Kidney epithelial cell (primary cell): ENCODE data around the gene STUB1. TPM values are rescaled to one million over a fixed set of nuclear protein-coding genes. Genes with fewer than 3 reads are reported as not detected.

Experiments used
- DNase-seq: peaks from one replicate; pipeline ENCODE4 v3.0.0-alpha.2; 2010; ENCODE audit warnings: low read depth
- H3K27me3 ChIP-seq: 2 replicates; pipeline ENCODE4 v1.6.0; 2011; ENCODE audit warnings: low read length; ENCODE audit not compliant: control insufficient read depth, insufficient read depth
- H3K36me3 ChIP-seq: 2 replicates; pipeline ENCODE4 v1.5.1; 2011; ENCODE audit warnings: low read length; ENCODE audit not compliant: control insufficient read depth, insufficient read depth
- H3K4me3 ChIP-seq: 2 replicates; pipeline ENCODE4 v1.5.1; 2011; ENCODE audit warnings: low read depth, mild to moderate bottlenecking, control low read depth, low read length
- total RNA-seq: library from RNA; depleted of rRNA; stranded (reverse); fragments of >200 nt; gene quantifications from 2 replicates; pipeline ENCODE4 v1.2.3, GENCODE V29; 2015
- TF ChIP-seq, protein P1 (sequence below): IDR thresholded peaks from 2 replicates; pipeline ENCODE4 v1.5.1; 2011; ENCODE audit warnings: mild to moderate bottlenecking, moderate library complexity, low read length, control low read depth, inconsistent platforms; ENCODE audit not compliant: insufficient read depth, poor library complexity, severe bottlenecking

Gene STUB1
- total RNA-seq, 1 donor from 2014 or later = 133 TPM

DNA sequence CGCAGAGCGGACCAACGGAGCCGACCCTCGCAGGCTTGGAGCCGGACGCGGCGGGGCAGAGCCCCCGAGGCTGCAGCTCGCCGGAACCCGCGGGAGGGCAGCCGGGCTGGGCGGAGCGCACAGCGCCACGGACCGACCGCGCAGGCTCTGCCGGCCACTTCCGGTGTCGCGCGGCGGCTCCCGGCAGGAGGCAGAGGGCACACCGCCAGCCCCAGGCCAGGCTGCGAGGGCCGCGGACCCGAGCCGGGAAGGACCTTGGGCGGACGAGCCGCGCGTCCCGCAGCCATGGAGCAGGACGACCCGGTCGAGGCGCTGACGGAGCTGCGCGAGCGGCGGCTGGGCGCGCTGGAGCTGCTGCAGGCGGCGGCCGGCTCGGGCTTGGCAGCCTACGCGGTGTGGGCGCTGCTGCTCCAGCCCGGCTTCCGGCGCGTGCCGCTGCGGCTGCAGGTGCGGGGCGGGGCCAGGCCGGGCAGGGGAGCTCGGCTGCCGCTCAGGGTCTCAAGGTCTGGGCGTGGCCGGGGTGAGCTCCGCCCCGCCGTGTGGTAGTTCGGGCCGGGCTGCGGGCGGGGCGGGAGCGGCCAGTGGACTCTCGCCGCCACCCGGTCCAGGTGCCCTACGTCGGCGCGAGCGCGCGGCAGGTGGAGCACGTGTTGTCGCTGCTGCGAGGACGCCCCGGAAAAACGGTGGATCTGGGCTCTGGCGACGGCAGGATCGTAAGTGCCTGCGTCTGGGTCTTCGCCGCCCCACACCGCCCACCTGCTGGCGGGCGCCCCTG lies 41.0 kb downstream of the STUB1 start, which contains the start of gene ANTKMT:
TSS of gene ANTKMT (plus strand) at position 157 of the 775 bp plus-strand sequence. CDS start at position 286, 129 bp downstream.
- no peak for DNase-seq
- H3K27me3 ChIP-seq = no peaks in the 10 kb centered on the region
- H3K4me3 ChIP-seq = peak within 1 kb of the TSS; percentile 80
- no peaks in the 10 kb centered on the region for H3K36me3 ChIP-seq
- TF ChIP-seq, protein P1, sequence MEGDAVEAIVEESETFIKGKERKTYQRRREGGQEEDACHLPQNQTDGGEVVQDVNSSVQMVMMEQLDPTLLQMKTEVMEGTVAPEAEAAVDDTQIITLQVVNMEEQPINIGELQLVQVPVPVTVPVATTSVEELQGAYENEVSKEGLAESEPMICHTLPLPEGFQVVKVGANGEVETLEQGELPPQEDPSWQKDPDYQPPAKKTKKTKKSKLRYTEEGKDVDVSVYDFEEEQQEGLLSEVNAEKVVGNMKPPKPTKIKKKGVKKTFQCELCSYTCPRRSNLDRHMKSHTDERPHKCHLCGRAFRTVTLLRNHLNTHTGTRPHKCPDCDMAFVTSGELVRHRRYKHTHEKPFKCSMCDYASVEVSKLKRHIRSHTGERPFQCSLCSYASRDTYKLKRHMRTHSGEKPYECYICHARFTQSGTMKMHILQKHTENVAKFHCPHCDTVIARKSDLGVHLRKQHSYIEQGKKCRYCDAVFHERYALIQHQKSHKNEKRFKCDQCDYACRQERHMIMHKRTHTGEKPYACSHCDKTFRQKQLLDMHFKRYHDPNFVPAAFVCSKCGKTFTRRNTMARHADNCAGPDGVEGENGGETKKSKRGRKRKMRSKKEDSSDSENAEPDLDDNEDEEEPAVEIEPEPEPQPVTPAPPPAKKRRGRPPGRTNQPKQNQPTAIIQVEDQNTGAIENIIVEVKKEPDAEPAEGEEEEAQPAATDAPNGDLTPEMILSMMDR = no peak

DNA sequence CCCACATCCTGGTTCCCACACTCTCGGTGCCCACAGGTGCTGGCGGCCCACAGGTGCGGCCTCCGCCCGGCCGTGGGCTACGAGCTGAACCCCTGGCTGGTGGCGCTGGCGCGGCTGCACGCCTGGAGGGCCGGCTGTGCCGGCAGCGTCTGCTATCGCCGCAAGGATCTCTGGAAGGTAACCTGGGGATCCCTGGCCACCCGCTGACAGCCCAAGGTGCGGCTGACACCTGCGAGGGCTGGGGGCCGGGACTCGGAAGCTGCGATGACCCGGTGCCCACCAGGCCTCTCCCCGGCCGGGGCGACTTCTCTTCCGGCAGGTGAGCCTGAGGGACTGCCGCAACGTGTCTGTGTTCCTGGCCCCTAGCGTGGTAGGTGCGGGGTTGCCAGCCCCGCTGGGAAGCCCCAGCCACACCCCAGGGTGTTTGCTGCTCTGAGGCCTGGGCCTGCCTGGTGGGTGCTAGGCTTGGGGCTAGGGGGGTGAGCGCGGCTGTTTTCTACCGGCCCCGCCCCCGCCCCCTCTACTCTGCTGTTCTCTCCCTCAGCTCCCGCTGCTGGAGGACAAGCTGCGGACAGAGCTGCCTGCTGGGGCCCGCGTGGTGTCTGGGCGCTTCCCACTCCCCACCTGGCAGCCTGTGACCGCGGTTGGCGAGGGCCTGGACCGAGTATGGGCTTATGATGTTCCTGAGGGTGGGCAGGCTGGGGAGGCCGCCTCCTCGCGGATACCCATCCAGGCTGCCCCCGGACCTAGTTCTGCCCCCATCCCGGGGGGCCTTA lies 41.7 kb downstream of the STUB1 start:
- H3K4me3 ChIP-seq = peak overlapping the region; percentile 80

DNA sequence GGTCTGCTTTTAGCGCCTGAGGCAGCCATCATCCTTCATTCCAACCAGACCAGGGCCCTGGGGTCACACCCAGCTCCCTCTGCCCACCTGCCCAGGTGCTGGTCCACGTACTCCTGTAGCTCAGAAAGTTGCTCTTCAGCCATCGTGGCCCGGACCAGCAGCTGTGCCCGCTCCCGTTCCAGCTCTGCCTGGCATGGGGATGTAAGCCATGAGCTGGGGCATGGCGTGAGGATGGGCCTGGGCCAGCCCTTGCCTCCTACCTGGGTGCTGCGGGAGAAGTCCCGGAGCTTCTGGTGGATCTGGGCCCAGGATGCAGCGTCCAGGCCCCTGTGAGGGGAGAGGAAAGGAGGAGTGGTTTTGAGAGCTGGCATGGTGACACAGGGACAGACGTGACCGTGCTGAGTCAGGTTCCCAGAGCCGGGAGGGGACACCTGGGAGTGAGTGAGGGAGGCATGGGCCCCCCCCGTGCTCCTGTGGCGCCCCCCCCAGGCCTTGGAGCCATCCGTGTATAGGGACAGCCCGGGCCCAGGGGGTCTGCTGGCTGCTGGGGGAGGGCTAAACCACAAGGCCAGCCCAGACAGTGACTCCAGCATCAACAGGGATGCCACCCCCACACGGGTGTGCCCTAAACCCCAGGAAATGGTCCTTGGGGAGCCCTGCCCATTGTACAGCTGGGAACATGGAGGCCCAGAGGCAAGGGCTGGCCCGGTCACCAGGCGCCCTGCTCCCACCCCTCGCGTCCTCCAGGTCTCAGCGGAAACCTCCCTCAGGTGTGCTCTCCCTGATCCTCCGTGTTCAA lies 42.8 kb downstream of the STUB1 start:
- no peaks in the 10 kb centered on the region for H3K36me3 ChIP-seq
- DNase-seq = no peak
- H3K4me3 ChIP-seq = no peak overlapping the region
- TF ChIP-seq, protein P1 = no peak
- no peaks in the 10 kb centered on the region for H3K27me3 ChIP-seq

More for the DNA sequence above, 41.7 kb downstream of the STUB1 start:
- no peaks in the 10 kb centered on the region for H3K27me3 ChIP-seq
- TF ChIP-seq, protein P1 = no peak
- no peaks in the 10 kb centered on the region for H3K36me3 ChIP-seq
- DNase-seq = no peak

DNA sequence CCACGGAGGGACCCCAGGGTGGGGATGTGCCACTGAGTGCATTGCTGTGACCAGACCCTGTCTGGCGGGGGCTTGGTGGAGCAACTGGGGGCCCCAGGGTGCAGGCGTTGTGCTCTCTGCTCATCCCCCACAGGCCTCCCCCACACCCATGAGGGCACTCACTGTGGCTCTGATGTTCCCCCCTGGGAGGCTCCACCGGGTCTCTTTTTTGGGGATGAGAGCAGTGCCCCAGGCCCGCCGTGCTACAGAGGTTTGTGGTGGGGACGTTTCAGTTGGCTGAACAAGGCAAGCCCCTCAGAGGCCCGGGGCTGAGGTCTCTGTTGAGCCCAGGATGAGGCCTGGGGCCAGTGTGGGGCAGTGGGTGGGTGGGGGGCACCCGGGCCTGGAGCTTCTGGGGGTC lies 43.5 kb downstream of the STUB1 start:
- H3K4me3 ChIP-seq = no peak overlapping the region
- H3K36me3 ChIP-seq = no peaks in the 10 kb centered on the region
- TF ChIP-seq, protein P1 = no peak
- H3K27me3 ChIP-seq = no peaks in the 10 kb centered on the region
- DNase-seq = no peak

DNA sequence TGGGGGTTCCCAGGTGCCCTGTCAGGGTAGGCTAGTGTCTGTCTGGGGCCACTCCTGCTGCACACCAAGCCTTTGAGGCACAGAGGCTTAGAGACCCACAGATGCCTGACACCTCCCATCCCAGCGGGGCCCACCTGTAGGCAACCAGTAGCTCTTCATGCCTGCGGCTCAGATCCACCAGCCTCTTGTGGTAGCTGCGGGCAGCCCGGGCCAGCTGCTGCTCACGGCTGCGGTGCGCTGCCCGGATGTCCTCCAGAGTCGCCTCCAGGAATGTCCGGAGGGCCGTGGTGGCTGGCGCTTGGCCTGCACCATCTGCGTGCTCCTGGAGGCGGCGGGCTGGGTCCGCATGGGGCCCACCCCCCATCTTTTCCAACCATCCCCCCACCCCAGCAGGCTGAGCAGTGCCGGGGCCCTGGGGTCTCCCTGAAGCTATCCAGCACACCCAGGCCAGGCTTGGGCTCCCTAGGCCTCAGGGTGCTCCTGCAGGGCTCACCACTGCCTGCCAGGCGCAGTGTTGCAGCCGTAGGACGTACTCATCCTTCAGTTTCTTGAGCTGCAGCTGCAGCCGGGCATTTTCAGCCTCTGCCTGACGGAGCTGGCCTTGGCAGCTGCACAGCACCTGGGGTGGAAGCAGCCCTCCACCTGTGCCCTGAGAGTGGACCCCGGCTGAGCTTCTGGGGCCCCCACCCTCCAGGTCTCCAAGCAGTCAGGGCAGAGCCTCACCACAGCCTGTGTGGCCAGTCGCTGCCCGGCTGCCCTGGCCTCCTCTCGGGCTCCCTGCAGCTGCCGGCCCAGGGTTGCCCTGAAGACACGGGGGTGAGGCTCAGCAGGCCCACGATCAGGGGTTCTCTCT lies 44.2 kb downstream of the STUB1 start:
- Histone ChIP-seq H3K27me3 (no peaks in the 10 kb centered on the region), H3K4me3 (no peak overlapping the region), H3K36me3 (no peaks in the 10 kb centered on the region)
- DNase-seq = no peak
- TF ChIP-seq, protein P1 = no peak
